Thoracic aorta (tissue), 2 donors: Measurements from ENCODE around the gene TMEM243. TPM values are rescaled to one million over a fixed set of nuclear protein-coding genes. Genes with fewer than 3 reads are reported as not detected.
A peak's percentile ranks its signal among the peaks of the same experiment; 100 is the strongest.

ENCODE experiments used
- ATAC-seq: fragments of 150-250 bp; one replicate; pipeline ENCODE4 v1.8.0; 2017; ENCODE audit warnings: low read depth; ENCODE audit not compliant: insufficient number of reproducible peaks, low FRiP score
- DNase-seq: peaks from one replicate; pipeline ENCODE4 v3.0.0-alpha.2; 2020; ENCODE audit warnings: low spot score
- H3K27ac ChIP-seq, 2 donors: fragments of 200-600 bp; sonication (generic); 1 replicate in 1 of 2; 2 replicates in 1 of 2; pipeline ENCODE4 v1.5.1; 2016; ENCODE audit warnings: mild to moderate bottlenecking in 2 of 2, moderate library complexity in 2 of 2
- H3K27me3 ChIP-seq: fragments of 200-600 bp; sonication (generic); replicated peaks from 2 replicates; pipeline ENCODE4 v1.6.0; 2016; ENCODE audit warnings: mild to moderate bottlenecking; ENCODE audit not compliant: insufficient read depth
- H3K36me3 ChIP-seq: fragments of 200-600 bp; sonication (generic); one replicate; pipeline ENCODE4 v1.5.1; 2016
- H3K4me1 ChIP-seq, 2 donors: fragments of 200-600 bp; sonication (generic); 1 replicate in 1 of 2; 2 replicates in 1 of 2; pipeline versions ENCODE4 v1.5.1 to v1.6.0; 2016; ENCODE audit warnings: low read depth in 2 of 2, mild to moderate bottlenecking in 1 of 2; ENCODE audit not compliant: control insufficient read depth in 1 of 2
- H3K4me3 ChIP-seq: fragments of 200-600 bp; sonication (generic); 2 replicates; pipeline ENCODE4 v1.5.1; 2016; ENCODE audit warnings: mild to moderate bottlenecking
- H3K9me3 ChIP-seq: fragments of 200-600 bp; sonication (generic); 2 replicates; pipeline ENCODE4 v1.5.1; 2016
- total RNA-seq, 2 donors: library from RNA; depleted of rRNA; stranded (reverse); fragments of >200 nt; gene quantifications; one replicate each; pipeline versions ENCODE4 v1.1.0 to v1.2.3, GENCODE V29; 2016
- TF ChIP-seq, protein P1 (sequence below): fragments of 200-600 bp; sonication (generic); IDR thresholded peaks from one replicate; pipeline ENCODE4 v1.5.1; 2019; ENCODE audit warnings: antibody characterized with exemption

Gene TMEM243
- total RNA-seq, 2 donors from 2014 or later: 30.6 to 31.3 TPM

GRCh38 chr7:87223666-87224065 lies 4.1 kb upstream of the TMEM243 start:
- H3K9me3 ChIP-seq: no peaks in the 10 kb centered on the region
- no peak overlapping the region for H3K4me3 ChIP-seq
- no peak overlapping the region for H3K27ac ChIP-seq
- DNase-seq (no peak), ATAC-seq (no peak)
- H3K36me3 ChIP-seq: no peaks in the 10 kb centered on the region
- peaks cover 0 to 2% of the 10 kb centered on the region in 2 donors for H3K4me1 ChIP-seq
- TF ChIP-seq, protein P1, sequence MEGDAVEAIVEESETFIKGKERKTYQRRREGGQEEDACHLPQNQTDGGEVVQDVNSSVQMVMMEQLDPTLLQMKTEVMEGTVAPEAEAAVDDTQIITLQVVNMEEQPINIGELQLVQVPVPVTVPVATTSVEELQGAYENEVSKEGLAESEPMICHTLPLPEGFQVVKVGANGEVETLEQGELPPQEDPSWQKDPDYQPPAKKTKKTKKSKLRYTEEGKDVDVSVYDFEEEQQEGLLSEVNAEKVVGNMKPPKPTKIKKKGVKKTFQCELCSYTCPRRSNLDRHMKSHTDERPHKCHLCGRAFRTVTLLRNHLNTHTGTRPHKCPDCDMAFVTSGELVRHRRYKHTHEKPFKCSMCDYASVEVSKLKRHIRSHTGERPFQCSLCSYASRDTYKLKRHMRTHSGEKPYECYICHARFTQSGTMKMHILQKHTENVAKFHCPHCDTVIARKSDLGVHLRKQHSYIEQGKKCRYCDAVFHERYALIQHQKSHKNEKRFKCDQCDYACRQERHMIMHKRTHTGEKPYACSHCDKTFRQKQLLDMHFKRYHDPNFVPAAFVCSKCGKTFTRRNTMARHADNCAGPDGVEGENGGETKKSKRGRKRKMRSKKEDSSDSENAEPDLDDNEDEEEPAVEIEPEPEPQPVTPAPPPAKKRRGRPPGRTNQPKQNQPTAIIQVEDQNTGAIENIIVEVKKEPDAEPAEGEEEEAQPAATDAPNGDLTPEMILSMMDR: no peak
- no peaks in the 10 kb centered on the region for H3K27me3 ChIP-seq

DNA sequence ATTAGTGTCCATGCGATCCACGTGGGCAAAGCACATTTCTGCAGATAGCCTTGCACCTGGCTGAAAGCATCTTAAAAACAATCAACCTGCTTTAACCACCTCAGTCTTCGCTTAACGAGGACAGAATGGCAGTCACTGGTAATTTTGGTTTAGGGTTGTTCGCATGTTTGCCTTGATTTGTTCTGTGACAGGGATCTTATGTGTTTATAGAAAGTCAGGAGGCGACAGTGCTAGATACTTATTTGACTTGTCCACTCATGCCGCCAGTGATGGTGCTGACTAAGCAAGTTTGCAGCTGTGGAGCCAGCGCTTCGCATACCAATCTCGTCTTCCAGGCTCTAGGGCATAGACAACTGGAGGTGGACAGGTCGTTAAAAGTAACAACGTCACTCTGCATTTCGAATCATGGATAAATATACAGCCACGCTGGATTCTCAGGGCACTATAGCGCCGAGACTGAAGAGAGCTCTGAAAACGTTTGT lies 1.2 kb upstream of the TMEM243 start:
- Histone ChIP-seq H3K27ac (no peak overlapping the region), H3K36me3 (no peaks in the 10 kb centered on the region), H3K4me1 (peaks cover 14 to 24% of the 10 kb centered on the region in 2 donors), H3K9me3 (no peaks in the 10 kb centered on the region), H3K27me3 (no peaks in the 10 kb centered on the region), H3K4me3 (peak overlapping the region; percentile 93)
- TF ChIP-seq, protein P1: no peak
- no peak for ATAC-seq
- DNase-seq: no peak

DNA sequence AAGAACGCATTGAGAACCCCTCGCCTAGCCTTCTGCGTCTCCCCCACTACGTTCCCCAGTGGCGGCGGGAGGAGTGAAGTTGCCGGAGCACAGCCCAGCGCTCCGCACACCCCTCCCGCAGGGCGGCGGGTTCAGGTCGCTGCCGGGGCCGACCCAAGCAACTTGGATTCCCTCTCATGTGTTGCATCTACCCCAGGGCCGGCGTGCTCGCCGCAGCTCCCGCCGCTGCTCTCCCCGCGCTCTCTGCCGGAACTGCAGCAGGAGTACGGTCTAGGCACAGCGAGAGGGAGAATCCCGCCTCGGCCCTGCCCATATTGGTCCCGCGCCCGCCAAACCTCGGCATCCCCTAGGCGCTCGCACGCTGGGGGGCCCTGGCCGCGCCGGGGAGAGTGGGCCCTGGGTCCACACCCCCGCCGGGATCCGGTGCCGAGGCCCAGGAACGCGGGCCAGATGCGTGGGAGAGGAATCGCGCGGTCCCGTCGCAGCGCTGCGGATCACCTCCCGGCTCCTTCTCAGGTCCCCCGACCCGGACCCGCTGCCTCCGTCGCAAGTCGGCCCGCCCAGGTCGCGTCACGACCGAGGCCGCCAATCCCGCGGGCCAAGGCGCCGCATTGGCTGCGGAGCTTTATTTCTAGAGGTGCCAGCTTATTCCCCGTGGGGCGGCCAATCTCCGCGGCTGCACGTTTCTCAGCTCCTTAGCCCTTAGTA lies 648 bp upstream of the TMEM243 start:
- ATAC-seq (peak; percentile 29), DNase-seq (peak; percentile 9)
- Histone ChIP-seq H3K36me3 (no peaks in the 10 kb centered on the region), H3K4me1 (peaks cover 14 to 24% of the 10 kb centered on the region in 2 donors), H3K9me3 (no peaks in the 10 kb centered on the region), H3K4me3 (peak overlapping the region; percentile 93), H3K27ac (peak overlapping the region; percentile 79 to 89), H3K27me3 (no peaks in the 10 kb centered on the region)
- TF ChIP-seq, protein P1: peak; percentile 25

DNA sequence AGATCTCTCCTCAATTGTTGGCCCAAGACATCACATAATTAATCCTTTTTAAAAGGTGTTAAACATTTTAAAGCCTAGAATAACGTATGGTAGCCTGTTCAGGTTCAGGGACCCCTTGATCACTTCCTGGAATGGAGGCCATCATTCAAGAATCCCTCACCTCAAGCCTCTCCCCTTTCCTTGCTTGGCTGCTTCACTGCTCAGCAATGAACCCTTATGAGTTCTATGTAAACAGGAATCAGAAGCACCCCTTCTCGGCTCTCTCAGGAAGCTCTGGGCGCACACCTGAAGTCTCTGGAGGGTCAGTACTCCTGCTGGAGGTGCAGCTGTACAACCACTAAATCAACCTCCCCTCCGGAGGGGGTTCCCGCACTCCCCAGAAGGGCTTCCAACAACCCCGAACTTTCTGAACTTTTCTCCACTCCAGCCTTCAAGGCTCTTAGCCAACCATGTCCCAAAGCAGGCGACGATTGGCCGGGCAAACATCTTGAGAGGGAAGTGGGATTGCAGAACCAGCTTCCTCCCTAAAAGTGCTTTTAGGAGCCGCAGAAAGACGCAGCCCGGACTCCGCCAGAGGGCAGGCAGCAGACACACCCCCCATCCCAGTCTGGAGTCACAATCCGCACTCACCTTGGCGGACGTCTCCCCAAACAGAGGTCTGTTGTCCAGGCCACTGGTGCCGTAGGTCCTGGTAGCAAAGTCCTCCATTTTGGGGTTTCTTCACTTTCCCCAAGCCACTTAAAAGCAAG lies 562 bp downstream of the TMEM243 start:
- Histone ChIP-seq H3K27me3 (no peaks in the 10 kb centered on the region), H3K27ac (peak overlapping the region; percentile 79 to 89), H3K9me3 (no peaks in the 10 kb centered on the region), H3K4me1 (peaks cover 14 to 24% of the 10 kb centered on the region in 2 donors), H3K4me3 (peak overlapping the region; percentile 93), H3K36me3 (no peaks in the 10 kb centered on the region)
- ATAC-seq: peak; percentile 20
- TF ChIP-seq, protein P1: no peak
- no peak for DNase-seq

DNA sequence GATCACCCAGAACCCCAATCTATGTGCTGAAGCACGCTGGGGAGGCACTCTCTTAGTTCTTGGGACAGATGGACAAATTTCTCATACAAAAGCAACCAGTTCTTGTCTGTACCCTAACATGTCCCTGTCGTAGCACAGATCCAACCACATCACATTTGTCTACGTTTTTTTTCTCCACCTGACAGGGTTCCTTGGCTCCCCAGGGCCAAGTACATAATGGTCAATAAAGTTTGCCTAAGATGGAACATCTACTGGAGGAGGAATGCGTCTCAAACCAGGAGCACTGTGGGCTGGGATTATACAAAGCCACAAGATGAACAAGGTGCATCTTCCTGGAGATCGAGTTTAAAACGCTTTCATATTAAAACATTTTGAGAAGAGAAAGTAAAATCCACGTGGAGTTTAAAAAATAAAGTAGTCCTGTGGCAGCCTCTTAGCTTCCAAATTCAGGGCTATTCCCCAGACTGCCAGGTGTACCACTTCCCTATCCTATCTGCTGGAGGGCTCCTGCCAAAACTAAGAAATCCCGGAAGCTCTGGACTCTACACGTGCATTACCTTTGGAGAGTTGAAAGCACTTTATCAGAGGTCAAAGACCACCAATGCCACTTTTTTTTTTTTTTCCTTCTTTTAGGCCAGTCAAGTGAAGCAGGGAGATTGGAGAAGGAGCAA lies 1.4 kb downstream of the TMEM243 start:
- Histone ChIP-seq H3K4me1 (peaks cover 14 to 24% of the 10 kb centered on the region in 2 donors), H3K27me3 (no peaks in the 10 kb centered on the region)

More for the DNA sequence above, 1.4 kb downstream of the TMEM243 start:
- TF ChIP-seq, protein P1: no peak
- Histone ChIP-seq H3K9me3 (no peaks in the 10 kb centered on the region), H3K36me3 (no peaks in the 10 kb centered on the region), H3K4me3 (peak overlapping the region; percentile 93), H3K27ac (peak overlapping the region in 1 of 2 donors; percentile 79)
- ATAC-seq: no peak
- no peak for DNase-seq
